Caco-2 (cell line): ENCODE measurements around the gene C1orf50. TPM values are rescaled to one million over a fixed set of nuclear protein-coding genes. Genes with fewer than 3 reads are reported as not detected.

Source experiments
- BruUV-seq: library from RNA; stranded (reverse); fragments of 400-500 nt; replicated peaks from 2 replicates; lab custom pipeline; 2021; lab: Mats Ljungman, UMichigan
- CTCF ChIA-PET: fragments of 300-600 bp; sonication (Branson Sonifier 250); formaldehyde crosslinking; loops from one replicate; lab custom pipeline; 2022; ENCODE audit warnings: antibody characterized with exemption; lab: Charles Lee
- POLR2A ChIA-PET: fragments of 300-600 bp; sonication (Branson Sonifier 250); formaldehyde crosslinking; loops from one replicate; lab custom pipeline; 2022; ENCODE audit warnings: antibody characterized with exemption; lab: Charles Lee
- DNase-seq, 2 experiments: peaks; one replicate each; pipeline versions ENCODE4 v3.0.0 to v3.0.0-alpha.2; 2020 to 2022
- H3K27me3 ChIP-seq: replicated peaks from 2 replicates; pipeline ENCODE4 v1.6.0; 2011; ENCODE audit warnings: low read length; ENCODE audit not compliant: control insufficient read depth, insufficient read depth
- H3K36me3 ChIP-seq: 2 replicates; pipeline ENCODE4 v1.5.1; 2011; ENCODE audit warnings: low read length; ENCODE audit not compliant: control insufficient read depth, insufficient read depth
- H3K4me1 ChIP-seq: fragments of 250-450 bp; sonication (Bioruptor Pico); 2 replicates; pipeline ENCODE4 v1.5.1; 2020; ENCODE audit warnings: mild to moderate bottlenecking
- H3K4me3 ChIP-seq: 2 replicates; pipeline ENCODE4 v1.5.1; 2011; ENCODE audit warnings: low read depth, mild to moderate bottlenecking, control low read depth, low read length
- H3K9me3 ChIP-seq: fragments of 250-450 bp; sonication (Bioruptor Pico); 2 replicates; pipeline ENCODE4 v1.5.1; 2020; ENCODE audit warnings: mild to moderate bottlenecking, moderate library complexity
- H3K27ac Mint-ChIP-seq: one replicate; pipeline ENCODE4 v1.8.0; 2022; ENCODE audit warnings: mixed read lengths; ENCODE audit not compliant: unreplicated experiment
- H3K27me3 Mint-ChIP-seq: one replicate; pipeline ENCODE4 v1.8.0; 2022; ENCODE audit warnings: mixed read lengths; ENCODE audit not compliant: insufficient read depth, unreplicated experiment
- H3K36me3 Mint-ChIP-seq: one replicate; pipeline ENCODE4 v1.8.0; 2022; ENCODE audit warnings: mild to moderate bottlenecking, mixed read lengths; ENCODE audit not compliant: insufficient read depth, unreplicated experiment
- H3K4me1 Mint-ChIP-seq: one replicate; pipeline ENCODE4 v1.8.0; 2022; ENCODE audit warnings: low read depth, mixed read lengths; ENCODE audit not compliant: unreplicated experiment
- H3K4me3 Mint-ChIP-seq: one replicate; pipeline ENCODE4 v1.8.0; 2022; ENCODE audit warnings: mild to moderate bottlenecking, moderate library complexity, mixed read lengths; ENCODE audit not compliant: unreplicated experiment
- H3K9me3 Mint-ChIP-seq: one replicate; pipeline ENCODE4 v1.8.0; 2022; ENCODE audit warnings: mixed read lengths; ENCODE audit not compliant: unreplicated experiment
- intact Hi-C: fragments of 100-400 bp; cut with micrococcal nuclease; formaldehyde crosslinking; loops from one replicate; pipeline ENCODE4 v1.10.0; 2022; ENCODE audit not compliant: unreplicated experiment
- total RNA-seq: library from RNA; stranded (reverse); gene quantifications from 2 replicates; pipeline ENCODE4 v1.2.3, GENCODE V29; 2022
- TF ChIP-seq, protein P1 (sequence below), 2 experiments: fragments of 200-600 bp in 1 of 2; IDR thresholded peaks; 1 replicate in 1 of 2; 2 replicates in 1 of 2; pipeline versions ENCODE4 v1.5.1 to v1.8.0; 2011 to 2022; ENCODE audit warnings: antibody characterized with exemption in 1 of 2, control low read depth in 1 of 2, inconsistent platforms in 1 of 2, low read depth in 1 of 2, low read length in 1 of 2, mild to moderate bottlenecking in 1 of 2, moderate library complexity in 1 of 2; ENCODE audit not compliant: insufficient read depth in 1 of 2, severe bottlenecking in 1 of 2, unreplicated experiment in 1 of 2

C1orf50 gene
- total RNA-seq, 1 experiment from 2014 or later: 6.1 TPM

DNA sequence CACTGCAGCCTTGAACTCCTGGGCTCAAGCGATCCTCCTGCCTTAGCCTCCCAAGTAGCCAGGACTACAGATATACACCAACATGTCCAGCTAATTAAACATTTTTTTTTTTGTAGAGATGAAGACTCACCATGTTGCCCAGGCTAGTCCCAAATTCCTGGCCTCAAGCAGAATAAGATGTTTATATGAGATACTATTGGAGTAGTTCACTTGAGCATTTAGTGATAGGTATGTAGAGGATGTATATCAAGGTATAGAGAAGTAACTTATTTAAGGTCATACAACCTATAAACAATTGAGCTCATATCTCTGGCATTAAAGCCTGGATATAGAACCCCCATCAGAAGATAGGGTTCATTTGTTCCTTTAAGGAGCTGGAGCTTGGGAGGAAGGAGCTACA is 13.1 kb downstream of the C1orf50 start:
- Mint-ChIP-seq H3K36me3 (peaks cover 46% of the 10 kb centered on the region), H3K27ac (no peak overlapping the region), H3K9me3 (no peaks in the 10 kb centered on the region), H3K27me3 (no peaks in the 10 kb centered on the region), H3K4me1 (no peaks in the 10 kb centered on the region), H3K4me3 (no peak overlapping the region)
- ChIA-PET POLR2A (no interaction called here), CTCF (no interaction called here)
- TF ChIP-seq, protein P1, sequence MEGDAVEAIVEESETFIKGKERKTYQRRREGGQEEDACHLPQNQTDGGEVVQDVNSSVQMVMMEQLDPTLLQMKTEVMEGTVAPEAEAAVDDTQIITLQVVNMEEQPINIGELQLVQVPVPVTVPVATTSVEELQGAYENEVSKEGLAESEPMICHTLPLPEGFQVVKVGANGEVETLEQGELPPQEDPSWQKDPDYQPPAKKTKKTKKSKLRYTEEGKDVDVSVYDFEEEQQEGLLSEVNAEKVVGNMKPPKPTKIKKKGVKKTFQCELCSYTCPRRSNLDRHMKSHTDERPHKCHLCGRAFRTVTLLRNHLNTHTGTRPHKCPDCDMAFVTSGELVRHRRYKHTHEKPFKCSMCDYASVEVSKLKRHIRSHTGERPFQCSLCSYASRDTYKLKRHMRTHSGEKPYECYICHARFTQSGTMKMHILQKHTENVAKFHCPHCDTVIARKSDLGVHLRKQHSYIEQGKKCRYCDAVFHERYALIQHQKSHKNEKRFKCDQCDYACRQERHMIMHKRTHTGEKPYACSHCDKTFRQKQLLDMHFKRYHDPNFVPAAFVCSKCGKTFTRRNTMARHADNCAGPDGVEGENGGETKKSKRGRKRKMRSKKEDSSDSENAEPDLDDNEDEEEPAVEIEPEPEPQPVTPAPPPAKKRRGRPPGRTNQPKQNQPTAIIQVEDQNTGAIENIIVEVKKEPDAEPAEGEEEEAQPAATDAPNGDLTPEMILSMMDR (IDR thresholded peaks at IDR 0.05; ENCODE audit: insufficient read depth in 1 of 2, low read depth in 1 of 2, low read length in 1 of 2, severe bottlenecking in 1 of 2, unreplicated experiment in 1 of 2): no peak
- Histone ChIP-seq H3K4me3 (no peak overlapping the region), H3K9me3 (no peaks in the 10 kb centered on the region), H3K36me3 (no peaks in the 10 kb centered on the region; the same call in none of the 2 replicates), H3K27me3 (no peaks in the 10 kb centered on the region), H3K4me1 (no peaks in the 10 kb centered on the region)
- no peak for DNase-seq
- intact Hi-C loops: no loop called here
- BruUV-seq: no TSS peak

- CTCF ChIA-PET: interaction anchor here (1.0 kb wide), 1 partner anchor 24 kb away, joined by 3 read pairs; no protein-coding TSS in a partner anchor
- DNase-seq: no peak
- H3K36me3 Mint-ChIP-seq: peaks cover 33% of the 10 kb centered on the region
Measured at GRCh38 chr1:42783092-42783491, 16.0 kb downstream of the C1orf50 start.

GRCh38 chr1:42784547-42784945 is 17.5 kb downstream of the C1orf50 start:
- H3K27me3 ChIP-seq: no peaks in the 10 kb centered on the region
- H3K4me3 ChIP-seq: no peak overlapping the region
- POLR2A ChIA-PET: no interaction called here
- TF ChIP-seq, protein P1 (IDR thresholded peaks at IDR 0.05; ENCODE audit: insufficient read depth in 1 of 2, low read depth in 1 of 2, low read length in 1 of 2, severe bottlenecking in 1 of 2, unreplicated experiment in 1 of 2): no peak
- H3K36me3 ChIP-seq: no peaks in the 10 kb centered on the region
- H3K4me1 Mint-ChIP-seq: no peaks in the 10 kb centered on the region
- CTCF ChIA-PET: no interaction called here
- H3K4me1 ChIP-seq: no peaks in the 10 kb centered on the region
- H3K9me3 ChIP-seq: no peaks in the 10 kb centered on the region
- intact Hi-C loops: no loop called here
- no peaks in the 10 kb centered on the region for H3K9me3 Mint-ChIP-seq
- H3K27me3 Mint-ChIP-seq: no peaks in the 10 kb centered on the region
- H3K27ac Mint-ChIP-seq: no peak overlapping the region
- peaks cover 24% of the 10 kb centered on the region for H3K36me3 Mint-ChIP-seq
- DNase-seq: no peak
- BruUV-seq: no TSS peak
- no peak overlapping the region for H3K4me3 Mint-ChIP-seq

More at GRCh38 chr1:42783092-42783491, 16.0 kb downstream of the C1orf50 start:
- H3K4me3 ChIP-seq: no peak overlapping the region
- BruUV-seq: no TSS peak
- no peaks in the 10 kb centered on the region for H3K36me3 ChIP-seq
- Mint-ChIP-seq H3K27ac (no peak overlapping the region), H3K9me3 (no peaks in the 10 kb centered on the region), H3K4me1 (no peaks in the 10 kb centered on the region), H3K4me3 (no peak overlapping the region), H3K27me3 (no peaks in the 10 kb centered on the region)
- no peaks in the 10 kb centered on the region for H3K27me3 ChIP-seq
- intact Hi-C loops: no loop called here
- POLR2A ChIA-PET: no interaction called here
- no peaks in the 10 kb centered on the region for H3K4me1 ChIP-seq
- no peaks in the 10 kb centered on the region for H3K9me3 ChIP-seq
- TF ChIP-seq, protein P1 (IDR thresholded peaks at IDR 0.05; ENCODE audit: insufficient read depth in 1 of 2, low read depth in 1 of 2, low read length in 1 of 2, severe bottlenecking in 1 of 2, unreplicated experiment in 1 of 2): no peak
